GM10266 (cell line): ENCODE data around the gene CTSC.

Experiments used
- DNase-seq: peaks from one replicate; pipeline ENCODE4 v3.0.0; 2012; ENCODE audit errors: extremely low spot score
- TF ChIP-seq, protein P1 (sequence below): IDR thresholded peaks from 2 replicates; pipeline ENCODE4 v1.5.1; 2012; ENCODE audit warnings: mild to moderate bottlenecking, low read depth; ENCODE audit not compliant: control insufficient read depth, insufficient read depth; ENCODE audit errors: missing control alignments

CTSC gene

DNA sequence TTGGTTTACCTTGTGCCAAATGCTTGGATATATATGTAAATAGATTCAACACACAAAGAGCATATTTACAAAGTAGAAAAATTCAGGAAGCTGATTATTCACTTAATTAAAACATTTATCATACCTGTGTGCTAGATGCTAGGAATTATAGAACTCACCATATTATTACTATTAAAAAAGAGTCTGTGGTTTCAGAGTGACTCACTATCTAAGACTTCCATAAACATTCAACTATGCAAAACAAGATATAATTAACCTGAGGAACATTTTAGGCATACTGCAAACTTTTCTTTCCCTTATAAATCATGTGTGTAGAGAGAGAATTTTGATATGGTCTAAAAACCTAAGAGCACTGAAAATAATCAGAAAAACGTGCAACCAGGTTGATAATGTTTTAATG is 27.3 kb downstream of the CTSC start:
- no peak for DNase-seq
- TF ChIP-seq, protein P1, sequence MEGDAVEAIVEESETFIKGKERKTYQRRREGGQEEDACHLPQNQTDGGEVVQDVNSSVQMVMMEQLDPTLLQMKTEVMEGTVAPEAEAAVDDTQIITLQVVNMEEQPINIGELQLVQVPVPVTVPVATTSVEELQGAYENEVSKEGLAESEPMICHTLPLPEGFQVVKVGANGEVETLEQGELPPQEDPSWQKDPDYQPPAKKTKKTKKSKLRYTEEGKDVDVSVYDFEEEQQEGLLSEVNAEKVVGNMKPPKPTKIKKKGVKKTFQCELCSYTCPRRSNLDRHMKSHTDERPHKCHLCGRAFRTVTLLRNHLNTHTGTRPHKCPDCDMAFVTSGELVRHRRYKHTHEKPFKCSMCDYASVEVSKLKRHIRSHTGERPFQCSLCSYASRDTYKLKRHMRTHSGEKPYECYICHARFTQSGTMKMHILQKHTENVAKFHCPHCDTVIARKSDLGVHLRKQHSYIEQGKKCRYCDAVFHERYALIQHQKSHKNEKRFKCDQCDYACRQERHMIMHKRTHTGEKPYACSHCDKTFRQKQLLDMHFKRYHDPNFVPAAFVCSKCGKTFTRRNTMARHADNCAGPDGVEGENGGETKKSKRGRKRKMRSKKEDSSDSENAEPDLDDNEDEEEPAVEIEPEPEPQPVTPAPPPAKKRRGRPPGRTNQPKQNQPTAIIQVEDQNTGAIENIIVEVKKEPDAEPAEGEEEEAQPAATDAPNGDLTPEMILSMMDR: no peak

- TF ChIP-seq, protein P1: no peak
- DNase-seq: no peak
Measured at GRCh38 chr11:88308576-88308975, 29.0 kb downstream of the CTSC start.

DNA sequence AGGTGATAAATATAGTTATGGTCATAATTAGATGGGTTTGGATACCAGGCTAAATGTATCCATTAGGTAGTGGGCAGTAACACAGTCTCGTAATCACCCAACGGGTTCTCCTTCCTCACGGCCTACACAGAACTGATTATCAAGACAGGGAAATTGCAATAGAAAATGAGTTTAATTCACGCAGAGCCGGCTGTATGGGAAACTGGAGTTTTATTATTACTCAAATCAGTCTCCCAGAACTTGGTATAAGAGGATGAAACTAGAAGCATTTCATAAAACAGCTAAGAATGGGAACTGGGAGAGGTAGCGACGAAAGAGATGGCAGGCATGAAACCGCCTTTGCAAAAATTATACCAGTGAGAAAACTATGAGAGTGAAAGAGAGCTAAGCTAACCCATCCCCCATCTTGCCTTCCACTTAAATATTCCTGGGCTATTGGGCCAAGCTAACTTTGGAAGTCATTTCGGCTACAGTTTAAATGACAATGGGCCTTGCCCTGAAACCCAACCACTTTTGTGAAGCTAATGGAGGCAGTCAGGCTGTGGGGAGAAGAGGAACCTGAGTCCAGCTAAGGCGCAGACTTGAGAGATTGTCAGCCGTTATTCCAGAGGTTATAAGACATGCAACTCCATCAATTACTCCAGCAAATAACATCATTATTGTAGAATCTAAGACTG is 29.6 kb downstream of the CTSC start:
- TF ChIP-seq, protein P1: no peak
- DNase-seq: no peak

DNA sequence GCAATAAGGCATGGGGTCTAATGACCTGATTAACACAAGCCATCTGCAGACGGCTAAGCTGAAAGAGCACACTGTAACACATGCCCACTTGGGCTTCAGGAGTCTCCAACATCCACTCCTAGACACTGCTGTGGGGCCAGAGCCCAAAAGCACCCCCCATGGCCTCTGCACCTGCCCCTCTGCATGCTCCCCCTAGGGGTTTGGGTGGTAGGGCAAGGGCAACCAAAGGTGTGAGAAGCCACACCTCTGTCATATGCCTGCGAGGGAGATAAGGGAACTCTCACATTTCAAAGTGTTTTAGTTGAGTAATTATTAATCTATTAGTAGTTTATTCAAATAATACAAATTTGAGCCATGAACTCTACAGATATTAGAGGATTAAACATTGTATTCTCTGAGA is 30.8 kb downstream of the CTSC start:
- no peak for DNase-seq
- TF ChIP-seq, protein P1: no peak

DNA sequence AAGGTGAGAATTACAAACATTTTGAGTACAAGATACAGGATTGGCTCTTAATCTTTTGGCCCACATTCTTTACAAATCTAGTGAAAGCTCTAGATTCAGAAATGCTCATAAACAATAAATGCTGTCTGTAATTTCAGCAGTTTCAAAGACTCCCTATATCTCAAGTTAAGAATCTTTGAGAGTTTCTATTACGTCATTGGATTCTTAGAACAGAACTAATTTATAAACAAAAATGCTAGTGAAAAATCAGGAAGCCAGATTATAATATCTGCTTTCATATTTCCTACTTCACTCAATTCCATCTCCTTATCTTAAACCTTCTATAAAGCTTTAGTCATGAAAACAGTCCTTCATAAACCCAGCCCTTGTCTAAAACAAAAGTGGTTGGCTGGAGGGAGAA is 32.1 kb downstream of the CTSC start:
- no peak for DNase-seq
- TF ChIP-seq, protein P1: no peak

DNA sequence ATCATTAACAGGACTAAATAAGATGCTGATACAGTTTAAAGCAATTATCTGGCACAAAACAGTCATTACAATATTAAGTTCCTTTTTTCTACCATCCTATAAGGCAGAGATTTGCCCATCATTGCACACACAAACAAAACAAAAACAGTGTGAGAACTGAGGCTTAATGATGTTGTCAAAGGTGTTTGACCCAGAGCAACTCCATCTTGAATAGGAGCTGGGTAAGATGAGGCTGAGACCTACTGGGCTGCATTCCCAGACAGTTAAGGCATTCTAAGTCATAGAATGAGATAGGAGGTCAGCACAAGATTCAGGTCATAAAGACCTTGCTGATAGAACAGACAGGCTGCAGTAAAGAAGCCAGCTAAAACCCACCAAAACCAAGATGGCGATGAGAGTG is 33.2 kb downstream of the CTSC start:
- DNase-seq: no peak
- TF ChIP-seq, protein P1: no peak

- TF ChIP-seq, protein P1: no peak
- no peak for DNase-seq
Measured at GRCh38 chr11:88303037-88303436, 34.5 kb downstream of the CTSC start.
